Jurkat, Clone E6-1 (cell line): ENCODE data around the gene PAPLN. TPM values are rescaled to one million over a fixed set of nuclear protein-coding genes. Genes with fewer than 3 reads are reported as not detected.
"Not testable (repeated sequence)": the region's sequence is repeated elsewhere in the genome, so short reads cannot be mapped to it uniquely, and the experiment has no call there.

Experiments used
- DNase-seq: peaks from one replicate; pipeline ENCODE4 v3.0.0-alpha.2; 2011; ENCODE audit warnings: low read depth, low spot score
- H3K4me3 ChIP-seq: 2 replicates; pipeline ENCODE4 v1.5.1; 2011; ENCODE audit warnings: mild to moderate bottlenecking, low read length, control low read depth, moderate library complexity
- polyA plus RNA-seq: library from polyadenylated mRNA; unstranded; fragments of >200 nt; gene quantifications from one replicate; pipeline ENCODE4 v1.2.1, GENCODE V29; 2012; ENCODE audit warnings: missing spikeins; ENCODE audit not compliant: insufficient read length, insufficient read depth

The PAPLN gene
- polyA plus RNA-seq, result 3.7 TPM

DNA sequence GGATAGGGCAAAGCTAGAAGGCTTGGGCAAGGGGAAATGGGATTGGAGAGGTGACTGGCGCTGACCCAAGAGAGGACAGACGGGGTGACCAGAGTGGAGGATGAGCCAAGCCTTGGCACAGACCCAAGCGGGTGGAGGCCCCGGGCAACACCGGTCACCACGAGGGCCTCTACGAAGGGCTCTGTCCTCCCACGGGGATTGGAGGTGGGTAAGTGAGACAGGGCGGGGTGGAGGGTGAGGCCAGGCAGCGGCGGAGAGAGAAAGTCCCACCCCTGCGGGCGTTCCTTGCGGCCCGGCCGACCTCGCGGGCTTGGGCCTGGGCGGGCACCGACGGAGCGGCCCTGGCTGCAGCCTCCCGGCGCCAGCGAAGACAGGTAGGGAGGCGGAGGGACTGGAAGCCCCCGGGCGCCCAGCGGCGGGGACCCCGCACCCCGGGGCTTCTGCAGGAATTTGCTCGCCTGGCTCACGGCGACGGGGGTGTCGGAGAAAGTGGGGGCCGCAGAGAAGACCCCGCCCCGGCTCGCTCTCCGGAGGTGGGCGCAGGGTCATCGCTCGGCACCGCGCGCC lies at the start of gene PAPLN:
Gene PAPLN, plus strand, starts transcription at position 288 of the 567 bp plus-strand sequence. CDS start 2,273 bp downstream, outside the sequence.
- no peak for DNase-seq
- H3K4me3 ChIP-seq, result no peak within 1 kb of the TSS

- no peak for DNase-seq
- no peak overlapping the region for H3K4me3 ChIP-seq
Observed at GRCh38 chr14:73188501-73188911, 48.8 kb upstream of the PAPLN start.

DNA sequence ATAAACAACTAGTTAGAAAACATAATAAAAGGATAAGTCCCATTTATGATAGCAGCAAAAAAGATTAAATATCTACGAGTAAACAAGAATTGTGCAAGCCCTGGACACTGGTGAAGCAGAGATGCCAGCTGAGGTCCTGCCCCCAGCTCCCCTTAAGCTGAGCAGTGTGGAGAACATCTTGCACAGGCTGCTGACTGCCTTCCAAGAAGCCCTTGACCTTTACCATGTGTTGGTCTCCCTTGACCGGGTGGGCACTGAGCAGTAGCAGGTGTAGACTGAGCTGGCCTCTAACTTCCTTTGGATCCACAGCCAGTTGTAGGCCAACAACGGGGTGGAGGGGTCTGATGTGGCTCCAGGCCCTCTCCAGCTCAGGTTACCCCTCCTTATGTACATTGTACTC lies 47.7 kb upstream of the PAPLN start:
- no peak for DNase-seq

DNA sequence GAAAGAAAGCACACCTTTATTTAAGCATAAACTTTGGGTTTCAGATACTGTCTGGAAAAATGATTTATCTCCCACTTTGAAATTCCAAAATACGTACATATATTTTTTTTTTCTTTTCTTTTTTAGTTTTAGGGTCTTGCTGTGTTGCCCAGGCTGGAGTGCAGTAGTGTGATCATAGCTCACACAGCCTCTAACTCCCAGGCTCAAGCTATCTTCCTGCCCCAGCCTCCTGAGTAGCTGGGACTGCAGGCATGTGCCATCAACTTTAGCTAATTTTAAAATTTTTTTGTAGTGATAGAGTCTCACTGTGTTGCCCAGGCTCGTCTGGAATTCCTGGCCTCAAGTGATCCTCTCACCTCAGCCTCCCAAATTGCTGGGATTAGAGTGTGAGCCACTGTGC lies 45.9 kb upstream of the PAPLN start:
- DNase-seq, result no peak
- no peak overlapping the region for H3K4me3 ChIP-seq

More for the DNA sequence above, 47.7 kb upstream of the PAPLN start:
- no peak overlapping the region for H3K4me3 ChIP-seq

DNA sequence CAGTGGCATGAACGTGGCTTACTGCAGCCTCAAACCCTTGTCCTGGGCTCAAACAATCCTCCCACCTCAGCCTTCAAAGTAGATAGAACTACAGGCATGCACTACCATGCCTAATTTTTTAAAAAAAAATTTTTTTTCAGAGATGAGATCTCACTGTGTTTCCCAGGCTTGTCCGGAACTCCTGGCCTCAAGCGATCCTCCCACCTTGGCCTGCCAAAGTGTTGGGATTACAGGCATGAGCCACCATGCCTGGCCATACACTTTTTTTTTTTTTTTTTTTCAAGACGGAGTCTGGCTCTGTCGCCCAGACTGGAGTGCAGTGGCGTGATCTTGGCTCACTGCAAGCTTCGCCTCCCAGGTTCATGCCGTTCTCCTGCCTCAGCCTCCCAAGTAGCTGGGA lies 43.0 kb upstream of the PAPLN start:
- H3K4me3 ChIP-seq, DNase-seq: not testable (repeated sequence)

GRCh38 chr14:73198253-73198652 lies 39.1 kb upstream of the PAPLN start:
- no peak overlapping the region for H3K4me3 ChIP-seq

GRCh38 chr14:73203527-73203926 lies 33.8 kb upstream of the PAPLN start:
- H3K4me3 ChIP-seq, result no peak overlapping the region
- DNase-seq, result no peak

More at GRCh38 chr14:73198253-73198652, 39.1 kb upstream of the PAPLN start:
- DNase-seq, result no peak

- no peak for DNase-seq
Observed at GRCh38 chr14:73207615-73208014, 29.7 kb upstream of the PAPLN start.

DNA sequence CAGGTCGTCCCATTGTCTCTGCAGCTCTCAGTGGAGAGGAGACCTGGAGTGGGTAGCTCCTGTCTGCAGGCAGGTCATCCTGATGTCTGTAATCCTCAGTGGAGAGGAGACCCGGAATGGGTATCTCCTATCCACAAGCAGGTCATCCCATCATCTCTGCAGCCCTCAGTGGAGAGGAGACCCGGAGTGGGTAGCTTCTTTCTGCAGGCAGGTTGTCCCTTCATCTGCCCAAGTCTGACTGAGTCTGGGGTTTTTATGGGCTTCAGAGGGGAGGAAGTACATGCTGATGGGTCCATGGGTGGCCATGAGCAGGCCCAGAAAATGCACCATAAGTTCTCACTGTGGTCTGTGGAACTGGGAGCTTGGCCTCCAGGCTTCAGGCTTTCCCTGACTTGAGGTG lies 28.9 kb upstream of the PAPLN start:
- H3K4me3 ChIP-seq, result no peak overlapping the region
- DNase-seq, result no peak

More at GRCh38 chr14:73207615-73208014, 29.7 kb upstream of the PAPLN start:
- H3K4me3 ChIP-seq, result no peak overlapping the region

- DNase-seq, result no peak
- no peak overlapping the region for H3K4me3 ChIP-seq
Observed at GRCh38 chr14:73208846-73209245, 28.5 kb upstream of the PAPLN start.

- H3K4me3 ChIP-seq, result no peak overlapping the region
- no peak for DNase-seq
Observed at GRCh38 chr14:73209953-73210352, 27.4 kb upstream of the PAPLN start.

DNA sequence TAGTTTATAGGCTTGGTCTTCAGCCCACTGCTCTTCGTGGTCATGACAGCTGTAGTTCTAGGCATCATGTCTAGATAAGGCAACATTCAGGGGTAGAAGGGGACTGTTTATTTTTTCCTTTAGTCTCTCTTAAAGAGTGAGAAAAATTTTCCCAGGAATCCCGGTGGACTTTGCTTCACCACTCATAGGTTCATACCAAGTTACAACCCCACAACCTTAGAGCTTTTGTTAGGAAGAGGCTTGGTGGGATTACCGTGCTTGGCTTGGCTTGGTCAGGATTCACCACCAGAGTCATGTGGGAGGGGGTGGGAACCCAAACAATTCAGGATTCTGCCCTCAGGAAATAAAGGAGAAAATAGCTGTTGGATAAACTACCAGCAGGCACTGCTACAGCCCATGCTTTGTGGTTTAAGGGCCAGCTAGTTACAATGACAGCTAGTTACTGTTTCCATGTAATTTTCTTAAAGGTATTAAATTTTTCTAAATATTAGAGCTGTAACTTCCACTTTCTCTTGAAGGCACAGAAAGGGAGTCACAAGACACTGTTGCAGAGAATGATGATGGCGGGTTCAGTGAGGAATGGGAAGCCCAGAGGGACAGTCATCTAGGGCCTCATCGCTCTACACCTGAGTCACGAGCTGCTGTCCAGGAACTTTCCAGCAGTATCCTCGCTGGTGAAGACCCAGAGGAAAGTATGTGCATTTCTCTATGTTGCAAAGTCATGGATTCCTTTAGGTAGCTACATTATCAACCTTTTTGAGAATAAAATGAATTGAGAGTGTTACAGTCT lies 25.9 kb upstream of the PAPLN start:
- DNase-seq, result no peak

GRCh38 chr14:73216030-73216429 lies 21.3 kb upstream of the PAPLN start:
- no peak for DNase-seq
- no peak overlapping the region for H3K4me3 ChIP-seq

More for the DNA sequence above, 25.9 kb upstream of the PAPLN start:
- H3K4me3 ChIP-seq, result no peak overlapping the region

GRCh38 chr14:73217411-73217810 lies 19.9 kb upstream of the PAPLN start:
- DNase-seq, result no peak
- H3K4me3 ChIP-seq, result no peak overlapping the region

GRCh38 chr14:73220061-73220460 lies 17.2 kb upstream of the PAPLN start:
- DNase-seq, result no peak
- no peak overlapping the region for H3K4me3 ChIP-seq

- no peak overlapping the region for H3K4me3 ChIP-seq
- DNase-seq, result no peak
Observed at GRCh38 chr14:73220634-73221033, 16.7 kb upstream of the PAPLN start.

GRCh38 chr14:73221945-73222344 lies 15.4 kb upstream of the PAPLN start:
- DNase-seq, result no peak
- no peak overlapping the region for H3K4me3 ChIP-seq

- no peak overlapping the region for H3K4me3 ChIP-seq
- no peak for DNase-seq
Observed at GRCh38 chr14:73223049-73223448, 14.3 kb upstream of the PAPLN start.

DNA sequence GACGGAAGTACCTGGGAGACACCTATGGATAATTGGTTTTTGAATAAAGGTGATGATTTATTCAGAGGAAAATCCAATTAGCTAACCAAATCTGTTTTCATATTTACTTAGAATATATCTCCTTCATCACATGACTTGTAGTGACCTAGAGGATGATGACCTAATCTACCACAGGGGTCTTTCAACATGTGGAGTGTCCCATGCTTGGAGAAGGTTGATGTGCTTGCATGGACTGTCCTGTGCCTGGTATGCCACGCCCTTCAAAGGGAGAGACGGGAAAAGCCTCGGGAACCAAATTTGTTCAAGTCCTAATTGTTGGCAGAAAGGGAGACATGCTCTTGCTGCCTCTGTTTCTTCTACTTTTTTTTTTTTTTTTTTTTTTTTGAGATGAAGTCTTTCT lies 11.8 kb upstream of the PAPLN start:
- DNase-seq, result no peak
- no peak overlapping the region for H3K4me3 ChIP-seq
